HepG2 (cell line): ENCODE measurements around the gene INHBA.

Experiments
- CCAR2 ChIP-seq: fragments of 200-400 bp; formaldehyde crosslinking; optimal IDR thresholded peaks from 2 replicates; pipeline ENCODE3; 2018; ENCODE audit warnings: low read depth, mild to moderate bottlenecking, low read length, moderate library complexity
- JUNB ChIP-seq: sonication (generic); formaldehyde crosslinking; IDR thresholded peaks from 2 replicates; pipeline ENCODE4 v1.8.0; 2022; ENCODE audit warnings: missing genetic modification reagents, mild to moderate bottlenecking, borderline replicate concordance
- KDM5B ChIP-seq: sonication (generic); formaldehyde crosslinking; IDR thresholded peaks from 2 replicates; pipeline ENCODE4 v1.4.0; 2020; ENCODE audit warnings: missing genetic modification reagents, mild to moderate bottlenecking, borderline replicate concordance
- PAF1 ChIP-seq: IDR thresholded peaks from 2 replicates; pipeline ENCODE4 v1.6.1; 2016; ENCODE audit warnings: missing genetic modification reagents, missing compliant biosample characterization
- SRF ChIP-seq: IDR thresholded peaks from 2 replicates; pipeline ENCODE4 v1.6.1; 2011; ENCODE audit warnings: mild to moderate bottlenecking, low read depth, low read length, moderate library complexity
- SUZ12 ChIP-seq: fragments of 150-350 bp; IDR thresholded peaks from 2 replicates; pipeline ENCODE4 v1.6.1; 2014; ENCODE audit warnings: low read depth, low read length
- ZNF275 ChIP-seq: sonication (generic); formaldehyde crosslinking; IDR thresholded peaks from 2 replicates; pipeline ENCODE4 v1.8.0; 2022; ENCODE audit warnings: missing genetic modification reagents, mild to moderate bottlenecking, inconsistent platforms, borderline replicate concordance
- TF ChIP-seq, protein P1 (sequence below): sonication (generic); formaldehyde crosslinking; IDR thresholded peaks from 2 replicates; pipeline ENCODE4 v1.4.0; 2020; ENCODE audit warnings: mild to moderate bottlenecking, missing genetic modification reagents

DNA sequence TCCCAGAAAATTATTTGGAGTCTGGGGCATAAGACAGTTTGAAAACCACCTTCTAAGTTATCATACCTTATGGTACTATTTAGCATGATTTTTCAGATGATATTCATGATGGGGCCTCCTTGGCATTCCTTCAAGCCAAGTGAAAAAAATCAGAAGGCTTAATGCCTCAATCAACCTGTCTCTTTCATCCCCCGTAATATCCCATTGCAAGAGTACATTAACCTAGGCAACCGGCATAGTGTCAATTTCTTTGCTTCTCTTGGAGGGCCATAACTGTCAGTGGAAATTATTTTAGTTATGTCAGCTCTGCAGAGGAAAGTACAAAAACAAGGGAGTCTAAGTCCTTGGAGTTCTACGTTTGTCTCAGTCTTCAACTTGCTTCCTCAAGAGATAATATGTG lies 43.4 kb downstream of the INHBA start:
- TF ChIP-seq, protein P1, sequence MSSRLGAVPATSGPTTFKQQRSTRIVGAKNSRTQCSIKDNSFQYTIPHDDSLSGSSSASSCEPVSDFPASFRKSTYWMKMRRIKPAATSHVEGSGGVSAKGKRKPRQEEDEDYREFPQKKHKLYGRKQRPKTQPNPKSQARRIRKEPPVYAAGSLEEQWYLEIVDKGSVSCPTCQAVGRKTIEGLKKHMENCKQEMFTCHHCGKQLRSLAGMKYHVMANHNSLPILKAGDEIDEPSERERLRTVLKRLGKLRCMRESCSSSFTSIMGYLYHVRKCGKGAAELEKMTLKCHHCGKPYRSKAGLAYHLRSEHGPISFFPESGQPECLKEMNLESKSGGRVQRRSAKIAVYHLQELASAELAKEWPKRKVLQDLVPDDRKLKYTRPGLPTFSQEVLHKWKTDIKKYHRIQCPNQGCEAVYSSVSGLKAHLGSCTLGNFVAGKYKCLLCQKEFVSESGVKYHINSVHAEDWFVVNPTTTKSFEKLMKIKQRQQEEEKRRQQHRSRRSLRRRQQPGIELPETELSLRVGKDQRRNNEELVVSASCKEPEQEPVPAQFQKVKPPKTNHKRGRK: no peak
- no peak for TF ChIP-seq JUNB
- no peak for TF ChIP-seq PAF1 (CRISPR knock-in tag)
- TF ChIP-seq KDM5B (CRISPR knock-in tag): no peak
- no peak for TF ChIP-seq SUZ12
- TF ChIP-seq SRF: no peak
- TF ChIP-seq CCAR2: no peak
- TF ChIP-seq ZNF275: no peak
